Inflammatory macrophage treated with lipopolysaccharide for 1 hour (primary cell): ENCODE results near the gene SPSB1.
"Not testable (repeated sequence)": the region's sequence is repeated elsewhere in the genome, so short reads cannot be mapped to it uniquely, and the experiment has no call there.

ENCODE experiments used
- DNase-seq, 2 donors: peaks; one replicate each; pipeline ENCODE4 v3.0.0-alpha.2; 2020 to 2022

The SPSB1 gene

DNA sequence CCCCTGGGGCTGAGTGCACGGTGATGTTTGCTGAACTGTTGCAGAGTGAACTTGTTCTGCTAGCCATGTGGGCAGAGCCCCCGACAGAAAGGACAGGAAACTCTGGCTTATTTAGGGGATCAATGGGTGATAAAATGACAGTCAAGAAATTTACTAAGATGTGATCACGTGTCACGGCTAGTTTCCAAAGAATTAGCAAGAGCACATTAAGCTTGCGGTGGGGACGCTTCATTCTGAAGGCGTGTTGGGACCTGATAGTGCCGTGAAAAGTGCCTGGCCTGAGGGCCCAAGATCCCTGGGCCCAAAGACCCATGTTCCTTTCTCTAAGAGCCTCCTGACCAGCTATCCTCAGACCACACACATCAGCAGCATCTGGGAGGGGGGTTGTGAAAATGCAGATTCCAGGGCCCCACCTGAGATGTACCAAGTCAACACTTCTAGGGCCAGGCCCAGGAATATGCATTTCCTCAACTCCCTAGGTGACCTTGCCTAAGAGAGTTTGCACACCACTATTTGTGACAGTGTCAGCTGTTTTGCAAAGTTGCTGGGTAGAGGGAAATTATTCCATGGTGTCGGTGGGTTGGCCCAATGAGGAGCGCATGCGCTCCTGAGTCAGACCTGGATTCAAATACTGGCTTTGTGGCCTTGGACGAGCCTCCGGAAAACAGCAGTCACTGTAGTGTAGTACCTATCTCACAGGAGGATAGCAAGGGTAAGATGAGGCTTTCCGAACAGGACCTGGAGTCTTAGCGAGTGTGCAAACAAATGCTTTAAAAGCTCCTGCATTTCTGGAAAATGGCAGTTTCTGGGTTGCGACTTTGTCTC, 77.5 kb downstream of the SPSB1 start:
- DNase-seq: no peak

DNA sequence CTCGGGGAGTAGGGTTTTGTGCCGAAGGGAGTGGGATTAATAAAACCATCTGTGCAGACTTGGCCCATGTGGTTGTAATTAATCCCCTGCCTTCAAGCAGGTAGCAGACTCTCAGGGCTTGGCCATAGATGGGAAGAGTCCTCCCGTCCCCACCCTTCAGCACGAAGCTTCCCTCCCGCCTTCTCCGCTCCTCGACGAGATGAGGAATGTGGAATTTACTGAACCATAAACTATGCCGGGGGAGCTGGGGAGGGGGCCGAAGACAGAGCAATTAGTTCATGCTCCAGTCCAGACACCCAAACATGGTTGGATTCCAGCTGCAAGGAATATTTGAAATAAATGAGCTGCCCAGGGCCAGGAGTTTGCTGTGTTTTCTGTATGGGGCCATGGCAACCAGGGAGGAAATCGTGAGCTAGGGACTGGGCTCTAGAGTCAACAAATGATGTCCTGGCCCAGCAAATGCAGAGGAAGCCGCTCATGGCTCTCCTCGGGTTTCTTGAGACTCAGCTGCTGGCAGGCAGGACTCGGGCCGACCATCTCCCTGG, 78.8 kb downstream of the SPSB1 start:
- no peak for DNase-seq

DNA sequence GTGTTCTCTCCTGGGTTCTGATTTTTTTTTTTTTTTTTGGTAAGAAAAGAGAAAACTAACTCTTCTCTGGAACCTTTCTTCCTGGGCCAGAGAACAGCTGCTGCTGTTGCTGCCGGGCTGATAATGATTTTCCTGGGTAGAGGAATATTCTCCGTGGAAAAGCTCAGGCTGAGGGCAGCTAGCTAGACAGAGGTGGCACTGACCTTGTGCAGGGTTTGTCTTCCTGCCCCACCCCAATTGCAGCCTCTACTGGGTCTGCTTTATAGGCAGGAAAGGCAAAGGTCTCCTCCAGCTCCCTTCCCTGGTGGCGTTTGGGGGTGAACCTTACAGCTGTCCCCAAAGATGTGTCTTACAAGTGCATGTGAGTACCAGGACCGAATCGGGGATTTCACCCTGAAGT, 79.3 kb downstream of the SPSB1 start:
- DNase-seq: no peak

DNA sequence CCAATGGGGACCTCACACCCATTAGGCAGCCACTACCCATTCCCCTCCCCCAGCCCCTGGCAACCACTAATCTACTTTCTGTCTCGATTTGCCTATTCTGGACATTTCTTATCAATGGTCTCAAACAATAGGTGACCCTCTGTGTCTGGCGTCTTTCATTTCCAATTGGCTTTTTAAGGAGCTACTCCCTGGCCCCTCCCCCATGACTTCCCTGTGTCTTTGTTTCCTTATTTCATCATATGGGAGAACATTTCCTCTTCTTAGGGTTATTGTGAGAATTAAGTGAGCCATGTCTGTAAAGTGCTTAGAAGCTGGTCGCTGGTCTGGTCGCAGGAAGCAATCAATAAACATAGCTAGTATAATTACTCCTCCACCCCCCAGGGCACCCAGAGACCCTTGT, 80.9 kb downstream of the SPSB1 start:
- peak; percentile 43 to 55 for DNase-seq

DNA sequence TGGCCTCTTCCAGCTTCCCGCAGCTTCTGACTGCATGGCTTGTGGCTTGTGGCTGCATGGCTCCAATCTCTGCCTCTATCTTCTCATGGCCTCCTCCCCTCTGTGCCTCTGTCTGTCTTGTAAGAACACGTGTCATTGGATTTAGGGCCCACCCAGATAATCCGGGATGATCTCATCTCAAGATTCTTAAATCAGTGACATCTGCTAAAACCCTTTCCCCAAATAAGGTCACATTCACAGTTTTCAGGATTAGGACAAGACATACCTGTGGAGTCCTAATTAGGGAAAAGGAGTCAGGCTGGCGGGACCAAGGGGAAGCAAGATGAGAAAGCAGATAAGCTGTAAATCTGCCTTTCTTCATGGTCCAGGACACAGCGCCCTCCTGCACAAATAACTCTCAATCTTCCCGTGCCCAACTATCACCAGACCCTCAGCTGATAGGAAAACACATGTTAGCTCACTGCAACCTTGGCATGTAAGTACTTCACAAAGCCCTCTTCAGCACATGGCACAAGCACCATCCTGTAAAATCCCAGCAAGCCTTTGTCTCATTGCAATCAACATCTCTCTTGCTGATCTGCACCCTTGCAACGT, 82.2 kb downstream of the SPSB1 start:
- no peak for DNase-seq

DNA sequence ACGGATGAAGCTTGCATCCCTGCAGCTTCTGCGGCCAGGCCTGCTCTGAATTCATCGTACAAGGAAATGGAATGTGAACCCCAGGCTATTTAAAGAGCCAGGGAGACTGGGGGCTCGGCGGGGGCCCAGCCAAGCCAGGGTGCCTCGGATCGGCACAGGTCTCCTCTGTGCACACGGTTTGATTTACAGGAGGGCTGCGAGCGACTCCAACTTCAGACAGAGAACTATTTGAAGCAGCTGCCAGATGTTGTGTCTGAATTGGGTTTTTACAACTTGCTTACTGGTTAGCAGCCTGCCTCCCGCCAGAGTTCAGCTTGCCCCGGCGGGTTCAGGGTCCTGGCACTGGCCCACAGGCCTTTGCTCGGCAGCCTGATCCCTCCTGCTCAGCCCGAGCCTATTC, 83.2 kb downstream of the SPSB1 start:
- DNase-seq: no peak

DNA sequence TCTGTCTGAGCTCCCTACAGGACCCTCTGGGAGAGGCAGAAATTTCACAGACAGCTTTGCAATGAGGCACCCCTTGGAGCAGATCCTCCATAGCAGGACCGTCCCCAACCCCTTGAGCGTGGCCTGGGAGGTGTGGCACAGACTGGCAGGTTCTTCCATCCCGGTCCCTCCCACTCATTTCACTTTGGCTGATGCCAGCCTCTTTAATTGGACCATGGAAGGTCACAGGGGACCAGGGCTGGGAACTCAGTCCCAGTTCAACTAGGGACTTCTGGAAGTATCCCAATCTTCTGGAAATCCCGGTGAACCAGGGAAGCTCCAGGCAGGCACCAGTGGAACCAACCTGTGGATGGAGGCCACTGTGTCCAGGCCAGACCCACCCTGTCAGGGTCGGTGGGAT, 83.7 kb downstream of the SPSB1 start:
- DNase-seq: no peak

DNA sequence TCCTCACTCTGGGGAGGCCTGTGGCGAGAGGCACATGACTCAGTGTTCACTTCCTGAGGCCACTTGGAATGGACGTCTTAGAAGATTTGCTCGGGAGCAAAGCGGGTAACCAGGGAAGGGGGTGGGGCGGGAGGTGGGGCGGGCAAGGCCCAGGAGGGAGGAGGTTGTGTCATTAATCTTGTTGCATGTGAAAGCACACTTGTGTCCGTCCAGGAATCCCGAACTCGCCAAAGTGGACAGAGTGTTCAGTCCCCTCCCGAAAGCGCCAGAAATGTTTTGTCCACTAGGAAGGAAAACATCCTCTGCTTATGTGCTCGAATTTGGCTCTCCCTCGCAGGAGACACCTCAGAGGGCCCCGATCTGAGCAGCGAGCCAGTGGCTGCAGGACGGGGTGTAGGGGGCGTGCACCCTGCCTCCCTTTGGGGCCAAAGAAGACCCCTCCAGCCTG, 84.2 kb downstream of the SPSB1 start:
- DNase-seq: no peak

DNA sequence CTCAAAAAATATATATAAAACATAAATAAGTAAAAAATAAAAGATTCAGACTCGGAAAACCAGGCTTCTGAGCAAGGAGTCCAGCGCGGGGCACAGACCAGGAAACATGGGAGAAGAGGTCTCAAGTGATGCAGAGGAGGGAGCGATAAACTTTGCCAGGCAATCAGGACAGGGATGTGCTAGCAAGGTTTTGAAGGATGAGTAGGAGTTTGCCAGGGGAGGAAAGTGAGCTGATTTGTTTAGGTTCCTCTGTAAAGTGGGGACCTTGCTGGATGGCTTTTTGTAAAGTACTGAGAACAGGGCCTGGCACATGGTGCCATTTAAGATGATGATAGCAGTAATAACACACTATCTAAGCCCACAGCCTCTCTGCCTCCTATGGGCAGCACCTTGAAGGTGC, 86.1 kb downstream of the SPSB1 start:
- DNase-seq: no peak

DNA sequence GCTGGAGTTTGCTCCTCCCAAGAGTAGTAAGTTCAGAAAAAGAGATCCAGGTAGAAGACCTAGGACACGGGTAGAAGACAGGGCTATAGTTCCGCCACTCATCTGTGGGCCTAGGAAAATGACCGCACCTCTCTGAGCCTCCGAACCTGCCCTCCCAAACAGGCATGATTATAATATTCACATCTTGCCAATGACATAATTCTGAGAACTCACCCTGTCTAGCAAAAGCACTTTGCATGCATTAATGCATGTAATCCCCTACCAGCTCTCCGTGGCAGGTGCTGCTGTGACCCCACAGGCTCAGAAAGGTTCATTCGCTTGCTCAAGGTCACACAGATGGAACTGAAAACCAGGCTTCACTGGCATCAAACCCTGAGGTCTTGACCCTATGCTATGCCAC, 88.0 kb downstream of the SPSB1 start:
- no peak for DNase-seq

DNA sequence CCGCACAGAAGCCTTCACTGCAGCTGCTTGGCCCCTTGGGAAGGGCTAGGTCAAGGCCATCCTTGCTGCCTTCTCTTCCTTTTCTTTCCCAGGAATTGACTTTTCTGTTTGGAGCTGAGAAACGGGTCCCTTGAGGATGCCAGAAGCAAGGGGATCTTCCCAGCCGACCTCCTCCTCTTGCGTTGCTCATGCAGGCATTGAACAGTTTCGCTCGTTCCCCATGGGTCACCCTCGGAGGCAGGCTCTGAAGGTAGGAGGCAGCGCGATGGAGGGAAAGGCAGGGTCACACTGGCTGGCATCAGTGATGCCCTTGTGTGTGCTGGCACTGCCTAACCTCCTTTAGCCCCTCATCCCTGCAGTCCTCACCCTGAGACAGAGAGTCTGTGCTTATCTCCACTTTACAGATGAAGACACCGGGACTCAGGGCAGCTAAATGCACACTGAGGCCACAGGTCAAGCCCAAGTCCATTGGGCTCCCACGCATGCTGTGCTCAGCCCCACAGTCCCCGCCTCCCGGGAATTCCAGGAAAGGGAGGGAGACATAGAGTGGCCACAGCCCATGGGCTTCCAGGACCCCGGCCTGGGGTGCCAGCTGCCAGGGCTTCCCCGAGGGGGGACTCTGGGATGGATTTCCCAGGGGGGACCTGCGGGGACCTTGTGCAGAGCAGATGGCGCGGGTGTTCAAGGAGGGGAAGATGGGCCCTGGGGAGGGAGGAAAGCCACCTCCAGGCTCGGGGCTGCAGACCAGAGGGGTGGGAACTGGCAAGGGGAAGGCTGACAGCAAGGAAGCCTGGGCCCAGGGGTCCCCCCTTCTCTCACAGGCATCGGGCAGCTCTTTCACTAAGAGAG, 90.2 kb downstream of the SPSB1 start:
- DNase-seq: no peak

DNA sequence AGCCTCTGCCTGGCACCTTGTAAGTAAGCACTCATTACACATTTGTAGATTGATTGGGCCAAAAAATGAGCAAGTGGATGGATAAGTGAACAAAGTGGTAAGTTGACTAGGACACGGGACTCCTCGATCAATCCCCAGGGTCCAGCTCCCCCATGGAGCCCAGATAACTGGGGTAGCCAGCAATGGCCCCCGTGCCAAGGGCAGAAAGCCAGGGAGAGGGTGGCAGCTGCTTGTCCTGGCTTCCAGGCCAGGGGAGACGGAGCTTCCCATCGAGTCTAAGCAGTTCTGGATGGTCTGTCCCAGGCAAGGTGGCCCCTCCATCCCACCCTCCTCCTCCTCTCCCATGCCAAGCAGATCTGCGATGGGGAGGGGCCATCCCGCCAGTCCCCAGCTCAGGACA, 91.4 kb downstream of the SPSB1 start:
- DNase-seq: no peak

DNA sequence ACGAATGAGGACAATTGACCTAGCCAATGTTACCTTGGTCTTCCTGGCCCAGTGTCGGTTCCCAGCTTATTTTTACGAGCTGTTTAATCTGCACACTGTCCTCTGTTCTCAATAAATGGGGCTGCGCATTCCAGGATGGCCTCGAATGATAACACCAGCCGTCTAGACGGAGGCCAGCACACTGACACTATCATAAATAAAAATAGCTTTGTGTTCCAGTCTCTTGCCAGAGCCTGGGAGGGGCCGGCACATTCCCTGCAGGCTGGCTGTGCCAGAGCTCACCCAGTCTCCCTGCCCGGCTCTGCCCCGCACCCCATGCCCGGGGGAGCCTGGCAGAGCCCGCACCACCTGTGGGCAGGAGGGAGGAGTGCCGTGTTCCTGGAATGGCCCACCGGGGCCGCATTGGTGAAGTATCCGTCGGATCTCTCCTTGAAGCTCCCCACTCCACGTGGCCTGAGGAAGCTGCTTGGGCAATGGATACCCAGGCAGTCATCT, 92.1 kb downstream of the SPSB1 start:
- DNase-seq: no peak

DNA sequence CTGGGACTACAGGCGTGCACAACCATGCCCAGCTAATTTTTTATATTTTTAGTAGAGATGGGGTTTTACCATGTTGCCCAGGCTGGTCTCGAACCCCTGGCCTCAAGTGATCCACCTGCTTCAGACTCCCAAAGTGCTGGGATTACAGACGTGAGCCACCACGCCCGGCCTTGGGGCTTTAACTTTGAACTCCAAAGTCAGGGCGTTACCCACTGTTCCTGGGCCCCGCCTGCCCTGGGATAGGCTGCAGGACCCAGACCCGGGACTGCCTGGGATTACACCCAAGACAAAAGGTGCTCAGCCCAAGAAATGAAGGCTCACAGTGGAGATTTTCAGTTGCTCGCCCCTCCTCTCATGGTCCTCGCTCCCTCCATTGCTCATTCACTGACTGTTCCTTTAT, 92.7 kb downstream of the SPSB1 start:
- DNase-seq: not testable (repeated sequence)

DNA sequence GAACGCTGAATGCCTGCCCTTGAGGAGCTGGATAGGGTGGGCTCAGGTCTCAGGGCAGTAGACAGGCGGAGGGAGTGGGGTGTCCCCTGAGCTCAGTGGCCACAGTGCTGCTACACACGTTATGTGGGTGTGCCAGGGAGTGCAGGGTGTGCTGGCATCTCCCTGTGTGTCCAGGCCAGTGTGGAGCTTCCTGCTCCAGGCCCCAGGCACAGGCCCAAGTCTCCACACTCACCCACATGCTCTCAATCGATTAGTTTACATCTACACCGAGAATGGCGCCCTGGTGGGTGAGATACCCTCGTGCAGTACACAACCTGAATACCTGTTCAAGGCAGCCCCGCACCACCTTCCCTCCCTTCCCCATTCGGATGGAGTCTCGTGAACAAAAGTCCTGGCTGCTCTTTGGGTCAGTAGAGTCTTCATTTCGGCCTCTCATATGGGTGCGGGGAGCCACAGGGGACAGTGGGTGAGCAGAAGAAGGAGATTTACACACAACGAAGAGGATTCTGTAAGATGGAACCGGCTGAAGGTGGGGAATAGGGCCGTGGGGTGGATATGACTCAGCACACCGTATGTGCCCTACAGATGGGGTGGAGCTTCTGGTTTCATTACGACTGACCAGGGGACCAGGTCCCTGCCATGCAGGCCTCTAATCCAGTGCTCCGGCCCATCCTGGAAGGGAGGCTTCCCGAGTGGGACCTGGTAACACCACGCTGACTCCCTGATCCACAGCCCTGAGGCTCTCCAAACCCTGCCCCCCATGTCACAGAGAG, 93.3 kb downstream of the SPSB1 start:
- no peak for DNase-seq

DNA sequence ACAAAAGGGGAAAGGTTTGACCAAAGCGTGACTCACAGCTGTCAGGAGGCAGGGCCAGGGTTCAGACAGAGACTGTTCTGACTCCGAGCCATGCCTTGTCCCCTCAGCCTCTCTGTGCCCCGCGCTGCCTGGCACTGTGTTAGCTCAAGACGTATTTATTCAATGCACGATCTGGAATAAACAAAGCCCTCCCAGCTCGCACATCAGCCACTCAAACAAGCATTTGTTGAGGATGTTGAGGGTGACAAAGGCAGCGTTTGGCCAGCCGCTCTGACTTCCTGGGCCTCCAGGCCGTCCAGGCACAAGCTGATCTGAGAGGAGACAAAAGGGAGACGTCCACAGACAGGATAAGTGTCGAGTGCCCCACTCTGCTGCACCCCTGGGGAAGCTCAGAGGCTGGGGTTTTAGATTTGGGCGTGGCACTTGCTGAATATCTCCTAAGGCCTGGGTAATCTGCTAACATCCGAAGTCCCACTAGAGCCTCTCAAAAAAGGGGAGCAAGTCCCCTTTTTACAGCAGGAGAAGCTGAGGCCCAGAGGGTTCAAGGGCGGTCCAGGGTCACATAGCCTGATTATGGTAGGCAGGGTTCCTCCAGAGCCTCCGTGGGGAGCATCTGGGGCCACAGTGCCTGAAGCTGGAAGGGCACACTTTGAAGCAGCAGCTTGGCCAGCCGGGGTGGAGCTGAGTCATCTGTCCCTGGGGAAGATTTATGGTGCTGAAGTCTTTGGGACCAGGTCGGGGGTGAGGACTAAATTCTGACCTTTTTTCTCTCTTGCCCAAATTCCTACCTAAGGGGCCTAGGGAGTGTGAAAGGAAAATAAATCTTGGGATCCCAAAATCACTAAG, 95.9 kb downstream of the SPSB1 start:
- no peak for DNase-seq

DNA sequence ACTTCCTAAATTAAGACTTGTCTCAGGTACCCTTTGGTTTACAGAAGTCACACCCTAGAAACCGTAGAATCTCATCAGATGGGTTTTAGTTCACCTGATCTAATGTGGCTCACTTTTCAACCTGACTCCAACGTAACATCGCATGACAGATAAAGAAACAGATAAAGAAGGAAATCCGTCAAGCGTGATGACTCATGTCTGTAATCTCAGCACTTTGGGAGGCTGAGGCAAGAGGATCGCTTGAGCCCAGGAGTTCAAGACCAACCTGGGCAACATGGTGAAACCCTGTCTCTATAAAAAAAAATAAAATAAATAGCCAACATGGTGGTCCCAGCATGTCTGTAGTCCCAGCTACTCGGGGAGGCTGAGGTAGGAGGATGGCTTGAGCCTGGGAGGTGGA, 97.3 kb downstream of the SPSB1 start:
- DNase-seq: no peak

DNA sequence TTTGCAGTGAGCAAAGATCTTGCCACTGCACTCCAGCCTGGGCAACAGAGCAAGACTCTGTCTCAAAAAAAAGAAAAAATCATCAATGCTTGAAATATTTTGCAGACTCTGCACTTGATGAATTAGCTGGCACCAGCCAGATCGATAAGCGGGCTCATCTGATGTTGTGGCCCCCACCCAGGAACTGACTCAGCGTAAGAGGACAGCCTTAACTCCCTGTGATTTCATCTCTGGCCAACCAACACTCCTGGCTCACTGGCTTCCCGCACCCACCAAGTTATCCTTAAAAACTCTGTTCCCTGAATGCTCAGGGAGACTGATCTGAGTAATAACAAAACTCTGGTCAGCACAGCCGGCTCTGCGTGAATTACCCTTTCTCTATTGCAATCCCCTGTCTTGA, 98.9 kb downstream of the SPSB1 start:
- DNase-seq: no peak

DNA sequence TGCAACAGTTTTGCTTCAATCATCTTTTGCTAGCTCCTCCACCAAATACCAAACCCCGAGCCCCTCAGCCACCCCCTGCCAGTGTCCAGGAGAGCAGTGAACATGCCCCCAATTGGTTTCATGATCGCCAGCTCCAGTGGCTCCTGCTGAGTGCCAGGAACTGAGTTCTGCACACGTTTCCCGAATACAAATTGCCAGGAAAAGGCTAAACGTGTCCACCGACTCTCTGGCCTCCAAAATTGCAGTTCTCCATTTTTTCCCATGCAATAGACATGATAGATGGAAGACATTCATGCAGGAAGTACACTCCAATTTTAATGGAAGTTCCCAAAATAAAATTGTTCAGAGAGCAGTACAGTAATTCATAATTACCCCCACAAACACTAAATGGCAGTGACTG, 101.3 kb downstream of the SPSB1 start:
- DNase-seq: no peak

DNA sequence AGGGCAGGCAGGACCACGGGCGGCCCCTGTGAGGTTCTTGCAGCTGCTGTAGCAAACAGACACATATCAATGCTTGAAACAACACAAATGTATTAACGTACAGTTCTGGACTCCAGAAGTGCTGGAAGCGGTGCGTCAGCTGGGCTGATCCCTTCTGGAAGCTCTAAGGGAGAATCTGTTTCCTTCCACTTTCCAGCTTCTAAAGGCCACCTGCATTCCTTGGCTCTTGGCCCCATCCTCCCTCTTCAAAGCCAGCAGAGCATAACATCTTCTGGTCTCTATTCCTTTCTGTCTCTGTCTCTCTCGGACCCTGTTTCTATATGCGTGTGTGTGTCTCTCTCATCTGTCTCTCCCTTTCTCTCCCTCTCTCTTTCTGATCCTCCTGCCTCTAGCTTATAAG, 102.3 kb downstream of the SPSB1 start:
- DNase-seq: no peak

DNA sequence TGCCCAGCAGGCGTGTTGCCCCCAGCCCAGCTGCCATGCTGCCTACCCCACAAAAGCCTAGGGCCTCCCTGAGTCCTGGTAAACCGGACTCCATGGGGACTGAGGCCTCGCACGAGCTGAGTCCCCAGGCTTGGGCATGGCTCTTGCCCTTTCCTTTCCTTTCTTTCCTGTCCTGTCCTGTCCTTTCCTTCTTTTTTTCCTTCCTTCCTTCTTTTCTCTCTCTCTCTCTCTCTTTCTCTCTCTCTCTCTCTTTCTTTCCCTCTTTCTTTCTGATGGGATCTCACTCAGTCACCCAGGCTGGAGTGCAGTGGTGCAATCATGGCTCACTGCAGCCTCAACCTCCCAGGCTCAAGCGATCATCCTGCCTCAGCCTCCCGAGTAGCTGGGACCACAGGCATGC, 104.4 kb downstream of the SPSB1 start:
- DNase-seq: no peak
